GM13977 (cell line): ENCODE results near the gene BTF3L4.

Source experiments
- DNase-seq: peaks from one replicate; pipeline ENCODE4 v3.0.0; 2012; ENCODE audit warnings: low spot score
- in situ Hi-C: fragments of 300-500 bp; cut with MboI; formaldehyde crosslinking; loops from one replicate; pipeline ENCODE4 v1.12.0; 2022; ENCODE audit warnings: low sequenced_read_pairs, low pct_unique_long_range_greater_than_20kb, mixed read lengths, inconsistent platforms; ENCODE audit not compliant: unreplicated experiment
- TF ChIP-seq, protein P1 (sequence below): IDR thresholded peaks from 2 replicates; pipeline ENCODE4 v1.5.1; 2012; ENCODE audit warnings: mild to moderate bottlenecking, control low read depth; ENCODE audit not compliant: insufficient read depth; ENCODE audit errors: extremely low read depth, missing control alignments

The BTF3L4 gene

DNA sequence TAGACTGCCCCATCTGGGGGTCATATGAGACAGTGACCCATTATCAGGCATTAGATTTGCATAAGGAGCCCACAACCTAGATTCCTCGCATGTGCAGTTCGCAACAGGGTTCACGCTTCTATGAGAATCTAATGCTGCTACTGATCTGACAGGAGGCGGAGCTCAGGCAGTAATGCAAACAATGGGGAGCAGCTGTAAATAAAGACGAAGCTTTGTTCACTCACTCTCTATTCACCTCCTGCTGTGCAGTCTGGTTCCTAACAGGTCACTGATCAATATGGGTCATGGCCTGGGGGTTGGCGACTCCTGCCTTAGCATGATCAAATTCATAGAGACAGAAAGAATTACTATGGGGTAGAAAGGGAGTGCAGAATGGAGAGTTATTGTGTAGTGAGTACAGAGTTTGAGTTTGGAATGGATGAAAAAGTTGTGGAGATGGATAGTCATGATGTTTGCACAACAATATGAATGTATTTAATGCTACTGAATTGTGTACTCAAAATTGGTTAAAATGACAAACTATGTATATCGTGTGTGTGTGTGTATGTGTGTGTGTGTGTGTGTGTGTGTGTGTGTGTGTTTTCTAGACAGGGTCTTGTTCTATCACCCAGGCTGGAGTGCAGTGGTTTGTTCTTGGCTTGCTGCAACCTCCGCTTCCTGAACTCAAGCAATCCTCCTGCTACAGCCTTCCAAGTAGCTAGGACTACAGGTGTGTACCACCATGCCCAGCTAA, 42.2 kb downstream of the BTF3L4 start:
- no peak for DNase-seq
- TF ChIP-seq, protein P1, sequence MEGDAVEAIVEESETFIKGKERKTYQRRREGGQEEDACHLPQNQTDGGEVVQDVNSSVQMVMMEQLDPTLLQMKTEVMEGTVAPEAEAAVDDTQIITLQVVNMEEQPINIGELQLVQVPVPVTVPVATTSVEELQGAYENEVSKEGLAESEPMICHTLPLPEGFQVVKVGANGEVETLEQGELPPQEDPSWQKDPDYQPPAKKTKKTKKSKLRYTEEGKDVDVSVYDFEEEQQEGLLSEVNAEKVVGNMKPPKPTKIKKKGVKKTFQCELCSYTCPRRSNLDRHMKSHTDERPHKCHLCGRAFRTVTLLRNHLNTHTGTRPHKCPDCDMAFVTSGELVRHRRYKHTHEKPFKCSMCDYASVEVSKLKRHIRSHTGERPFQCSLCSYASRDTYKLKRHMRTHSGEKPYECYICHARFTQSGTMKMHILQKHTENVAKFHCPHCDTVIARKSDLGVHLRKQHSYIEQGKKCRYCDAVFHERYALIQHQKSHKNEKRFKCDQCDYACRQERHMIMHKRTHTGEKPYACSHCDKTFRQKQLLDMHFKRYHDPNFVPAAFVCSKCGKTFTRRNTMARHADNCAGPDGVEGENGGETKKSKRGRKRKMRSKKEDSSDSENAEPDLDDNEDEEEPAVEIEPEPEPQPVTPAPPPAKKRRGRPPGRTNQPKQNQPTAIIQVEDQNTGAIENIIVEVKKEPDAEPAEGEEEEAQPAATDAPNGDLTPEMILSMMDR: no peak
- in situ Hi-C loops: no loop called here

DNA sequence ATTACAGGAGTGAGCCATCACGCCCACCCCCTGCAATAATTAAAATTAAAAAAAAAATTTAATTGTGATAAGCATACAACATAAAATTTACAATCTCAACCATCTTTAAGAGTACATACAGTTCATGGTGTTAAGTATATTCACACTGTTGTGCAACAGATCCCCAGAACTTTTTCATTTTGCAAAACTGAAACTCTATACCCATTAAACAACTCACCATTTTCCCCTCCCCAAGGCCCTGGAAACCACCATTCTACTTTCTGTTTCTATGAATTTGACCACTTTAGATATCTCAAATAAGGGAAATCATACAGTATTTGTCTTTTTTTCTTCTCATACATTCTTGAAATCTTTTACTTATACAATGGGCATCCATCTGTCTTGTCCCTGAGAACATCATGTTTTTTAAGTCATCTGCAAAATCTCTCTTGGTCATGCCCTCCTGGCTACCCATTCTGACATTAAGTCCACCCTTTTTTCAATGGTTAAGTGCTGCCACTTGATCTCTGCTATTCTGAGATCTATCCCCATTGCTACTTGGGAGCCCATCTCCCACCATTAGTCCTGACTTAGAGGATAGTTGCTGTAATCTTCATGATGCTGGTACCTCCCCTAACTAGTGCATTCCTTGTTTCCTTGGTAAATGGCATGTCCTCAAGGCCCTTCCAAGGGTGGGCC, 46.4 kb downstream of the BTF3L4 start:
- TF ChIP-seq, protein P1: no peak
- DNase-seq: no peak
- in situ Hi-C loops: no loop called here

DNA sequence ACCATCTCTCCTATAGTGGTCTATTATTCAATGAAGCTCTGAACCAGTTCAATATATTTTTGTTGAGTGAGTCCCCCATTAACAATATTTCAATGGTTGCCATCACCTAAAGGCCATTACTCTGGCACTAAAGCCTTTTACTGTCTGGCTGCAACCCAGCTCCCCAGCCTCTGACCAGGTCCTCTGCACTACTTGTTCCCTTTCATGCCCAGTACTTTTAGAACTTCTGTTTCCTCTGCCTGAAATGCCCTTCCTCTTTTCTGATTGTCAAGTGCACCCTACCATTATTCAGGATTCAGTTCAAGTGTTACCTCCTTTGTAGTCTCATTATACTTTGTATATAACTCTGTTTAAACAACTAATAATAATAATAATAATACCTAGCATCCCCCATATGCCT, 55.4 kb downstream of the BTF3L4 start:
- TF ChIP-seq, protein P1: no peak
- in situ Hi-C loops: no loop called here
- DNase-seq: no peak

DNA sequence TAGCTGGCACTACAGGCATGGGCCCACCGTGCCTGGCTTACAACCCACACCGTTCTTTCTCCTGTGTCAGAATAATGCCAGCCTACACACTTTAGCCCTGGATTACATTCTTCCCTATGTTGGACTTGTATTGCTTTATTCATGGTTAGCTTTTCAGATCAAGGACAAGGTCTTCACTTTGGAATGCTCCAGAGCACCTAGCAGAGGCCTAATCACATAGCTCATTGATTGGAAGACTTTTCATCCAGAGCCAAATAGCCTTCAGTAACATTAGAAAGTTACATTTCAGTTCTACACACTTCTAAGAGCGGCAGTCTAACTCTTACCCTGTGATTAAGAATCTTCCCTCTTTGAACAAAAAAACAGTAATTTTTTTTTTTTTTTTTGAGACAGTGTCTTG, 56.4 kb downstream of the BTF3L4 start:
- in situ Hi-C loops: no loop called here
- TF ChIP-seq, protein P1: no peak
- no peak for DNase-seq

DNA sequence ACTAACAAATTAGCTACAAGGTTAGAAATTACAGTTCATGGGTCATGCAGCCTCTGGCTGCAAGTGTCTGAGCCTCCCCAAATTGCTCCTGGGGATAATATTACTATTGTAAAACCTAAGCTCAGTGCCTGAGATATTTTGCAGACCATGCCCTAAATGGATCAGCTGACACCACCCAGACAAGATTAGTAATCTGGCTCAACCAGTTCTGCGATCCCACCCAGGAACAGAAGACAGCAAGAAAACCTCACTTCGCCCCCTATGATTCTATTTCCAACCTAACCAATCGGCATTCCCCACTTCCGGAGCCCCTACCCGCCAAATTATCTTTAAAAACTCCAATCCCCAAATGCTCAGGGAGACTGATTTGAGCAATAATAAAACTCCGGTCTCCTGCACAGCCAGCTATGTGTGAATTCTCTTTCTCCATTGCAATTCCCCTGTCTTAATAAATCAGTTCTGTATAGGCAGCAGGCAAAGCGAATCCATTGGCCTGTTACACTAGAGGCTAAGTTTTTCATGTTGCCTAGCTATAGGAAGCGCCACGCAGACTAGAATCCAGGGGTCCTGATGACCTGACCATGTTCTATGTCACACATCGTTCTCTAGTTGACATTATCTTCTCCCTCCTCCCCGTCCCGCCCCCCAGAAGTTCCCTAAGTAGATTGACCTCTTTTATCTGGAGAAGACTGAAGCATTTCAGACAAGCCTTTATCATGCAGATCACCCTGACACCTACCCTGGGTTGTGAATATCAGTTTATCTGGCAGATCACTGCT, 63.4 kb downstream of the BTF3L4 start:
- in situ Hi-C loops: no loop called here
- DNase-seq: no peak
- TF ChIP-seq, protein P1: no peak

DNA sequence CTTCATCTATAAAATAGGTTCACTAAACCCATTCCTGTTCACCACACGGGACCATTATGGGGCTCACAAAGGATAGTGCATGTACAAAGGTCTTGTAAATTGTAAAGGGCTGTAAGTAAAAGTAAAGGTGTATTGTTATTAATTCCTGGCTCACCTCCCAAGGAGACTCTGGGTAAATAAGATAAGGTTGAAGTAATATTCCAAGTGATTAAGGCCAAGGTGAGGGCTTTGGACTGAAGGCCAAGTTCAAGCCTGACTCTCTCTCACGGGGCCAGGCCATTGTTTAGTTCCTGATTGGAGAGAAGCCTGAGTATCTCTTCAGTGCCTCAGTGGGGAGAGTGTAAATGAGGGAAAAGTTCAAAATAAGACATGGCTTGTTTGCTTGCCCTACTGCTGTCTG, 66.3 kb downstream of the BTF3L4 start:
- in situ Hi-C loops: no loop called here
- TF ChIP-seq, protein P1: no peak

More for the DNA sequence above, 66.3 kb downstream of the BTF3L4 start:
- no peak for DNase-seq
